HepG2 (cell line): ENCODE measurements around the gene DPP3. TPM values are rescaled to one million over a fixed set of nuclear protein-coding genes. Genes with fewer than 3 reads are reported as not detected.
A peak's percentile ranks its signal among the peaks of the same experiment; 100 is the strongest.

ENCODE experiments used
- ATAC-seq: fragments of 200-7000 bp; cut with Tn5 transposase; 3 replicates; pipeline ENCODE4 v1.9.1; 2020; ENCODE audit warnings: mild to moderate bottlenecking, moderate library complexity
- BruUV-seq: library from RNA; stranded (reverse); fragments of 400-500 nt; replicated peaks from 2 replicates; lab custom pipeline; 2021; lab: Mats Ljungman, UMichigan
- CTCF ChIA-PET: fragments of 300-600 bp; formaldehyde crosslinking; extraction: SDS; loops from one replicate; lab custom pipeline; 2021; ENCODE audit warnings: low total read pairs, inconsistent platforms, low intra/inter-chr PET ratio; lab: Yijun Ruan, JAX
- POLR2A ChIA-PET: fragments of 350-600 bp; sonication (Branson Sonifier 250); formaldehyde crosslinking; loops from one replicate; lab custom pipeline; 2020; ENCODE audit warnings: antibody characterized with exemption, inconsistent platforms; lab: Yijun Ruan, JAX
- DNase-seq: peaks from one replicate; pipeline ENCODE4 v3.0.0-alpha.2; 2015; ENCODE audit warnings: low spot score
- FAIRE-seq: peaks from 3 replicates; lab custom pipeline; 2011; peaks lifted over from hg19 to GRCh38; lab: Jason Lieb, UNC
- H2AFZ ChIP-seq: one replicate; pipeline ENCODE4 v1.6.1; 2011; ENCODE audit warnings: low read length, inconsistent platforms
- H3K27ac ChIP-seq: fragments of 300-600 bp; 3 replicates; pipeline ENCODE4 v1.8.0; 2011; ENCODE audit warnings: mixed run types, mild to moderate bottlenecking, mixed read lengths, low read length, inconsistent platforms; ENCODE audit not compliant: insufficient read depth; ENCODE audit errors: extremely low read length
- H3K27me3 ChIP-seq, 2 experiments: fragments of 200-600 bp in 1 of 2; 2 replicates in 1 of 2; 3 replicates in 1 of 2; pipeline versions ENCODE4 v1.6.0 to v1.8.0; 2011; ENCODE audit warnings: low read length in 2 of 2, mild to moderate bottlenecking in 2 of 2, moderate library complexity in 2 of 2, inconsistent platforms in 1 of 2; ENCODE audit not compliant: insufficient read depth in 2 of 2, control insufficient read depth in 1 of 2
- H3K36me3 ChIP-seq, 2 experiments: fragments of 200-600 bp in 1 of 2; replicated peaks in 1 of 2; 2 replicates in 1 of 2; 3 replicates in 1 of 2; pipeline versions ENCODE4 v1.5.1 to v1.8.0; 2011; ENCODE audit warnings: low read length in 2 of 2, inconsistent platforms in 1 of 2; ENCODE audit not compliant: insufficient read depth in 2 of 2, control insufficient read depth in 1 of 2
- H3K4me1 ChIP-seq: 2 replicates; pipeline ENCODE4 v1.5.1; 2012; ENCODE audit warnings: low read length, inconsistent platforms; ENCODE audit not compliant: insufficient read depth
- H3K4me2 ChIP-seq: 2 replicates; pipeline ENCODE4 v1.6.0; 2011; ENCODE audit warnings: low read depth, low read length, inconsistent platforms
- H3K4me3 ChIP-seq, 3 experiments: fragments of 200-600 bp in 1 of 3; sonication (generic), shearing (Covaris generic) in 1 of 3; replicated peaks in 1 of 3; 2 replicates each; pipeline ENCODE4 v1.5.1; 2011 to 2016; ENCODE audit warnings: low read length in 3 of 3, inconsistent platforms in 2 of 3, low read depth in 2 of 3, mild to moderate bottlenecking in 2 of 3, control low read depth in 1 of 3, mixed read lengths in 1 of 3; ENCODE audit not compliant: insufficient read depth in 1 of 3
- H3K79me2 ChIP-seq: one replicate; pipeline ENCODE4 v1.6.1; 2011; ENCODE audit warnings: low read length, inconsistent platforms; ENCODE audit not compliant: insufficient read depth
- H3K9ac ChIP-seq: 2 replicates; pipeline ENCODE4 v1.6.0; 2011; ENCODE audit warnings: mild to moderate bottlenecking, low read depth, low read length, inconsistent platforms; ENCODE audit not compliant: insufficient read depth
- H3K9me3 ChIP-seq: 2 replicates; pipeline ENCODE4 v1.5.1; 2012; ENCODE audit warnings: mild to moderate bottlenecking, low read length
- H4K20me1 ChIP-seq: 2 replicates; pipeline ENCODE4 v1.6.0; 2011; ENCODE audit warnings: inconsistent platforms, mild to moderate bottlenecking, low read length, moderate library complexity; ENCODE audit not compliant: insufficient read depth
- ARNT ChIP-seq: fragments of 450-650 bp; IDR thresholded peaks from 2 replicates; pipeline ENCODE4 v1.6.1; 2017
- ARNTL ChIP-seq: sonication (generic); formaldehyde crosslinking; IDR thresholded peaks from 2 replicates; pipeline ENCODE4 v1.4.0; 2020; ENCODE audit warnings: mild to moderate bottlenecking, missing genetic modification reagents
- CAMTA2 ChIP-seq: sonication (generic); formaldehyde crosslinking; IDR thresholded peaks from 2 replicates; pipeline ENCODE4 v1.4.0; 2020; ENCODE audit warnings: mild to moderate bottlenecking, missing genetic modification reagents, borderline replicate concordance
- GTF3A ChIP-seq: sonication (generic); formaldehyde crosslinking; conservative IDR thresholded peaks from 2 replicates; pipeline ENCODE4 v1.4.0; 2020; ENCODE audit warnings: mild to moderate bottlenecking, missing genetic modification reagents
- NONO ChIP-seq, 2 experiments: fragments of 450-650 bp in 1 of 2; sonication (generic) in 1 of 2; formaldehyde crosslinking in 1 of 2; IDR thresholded peaks in 1 of 2; conservative IDR thresholded peaks in 1 of 2; 2 replicates each; pipeline versions ENCODE4 v1.6.1 to v1.8.0; 2017 to 2022; ENCODE audit warnings: mild to moderate bottlenecking in 1 of 2, missing genetic modification reagents in 1 of 2, moderate library complexity in 1 of 2
- SP140L ChIP-seq: sonication (generic); formaldehyde crosslinking; IDR thresholded peaks from 2 replicates; pipeline ENCODE4 v1.4.0; 2020; ENCODE audit warnings: missing genetic modification reagents, borderline replicate concordance
- TBX3 ChIP-seq: fragments of 450-650 bp; IDR thresholded peaks from 2 replicates; pipeline ENCODE4 v1.6.1; 2017; ENCODE audit warnings: antibody characterized with exemption, mild to moderate bottlenecking, inconsistent platforms, borderline replicate concordance
- TP53 ChIP-seq: sonication (generic); formaldehyde crosslinking; conservative IDR thresholded peaks from 2 replicates; pipeline ENCODE4 v1.4.0; 2020; ENCODE audit warnings: missing genetic modification reagents
- ZEB1 ChIP-seq: IDR thresholded peaks from 2 replicates; pipeline ENCODE4 v1.6.1; 2012; ENCODE audit warnings: mild to moderate bottlenecking, low read depth, inconsistent platforms; ENCODE audit not compliant: insufficient replicate concordance
- ZNF17 ChIP-seq: sonication (generic); formaldehyde crosslinking; IDR thresholded peaks from 2 replicates; pipeline ENCODE4 v1.5.0; 2020; ENCODE audit warnings: mild to moderate bottlenecking, missing genetic modification reagents
- ZNF205 ChIP-seq: IDR thresholded peaks from 2 replicates; pipeline ENCODE4 v1.6.1; 2018; ENCODE audit warnings: missing biosample characterization, missing genetic modification reagents
- ZNF7 ChIP-seq: IDR thresholded peaks from 2 replicates; pipeline ENCODE4 v1.6.1; 2016; ENCODE audit warnings: missing biosample characterization, missing genetic modification reagents
- ZNF768 ChIP-seq: sonication (generic); formaldehyde crosslinking; IDR thresholded peaks from 2 replicates; pipeline ENCODE4 v1.4.0; 2020; ENCODE audit warnings: missing genetic modification reagents
- WGBS: methylation state at CpG from one replicate; pipeline ENCODE4 v1.1.6; 2017; ENCODE audit warnings: low lambda C conversion rate; 5-methylcytosine and 5-hydroxymethylcytosine counted together
- in situ Hi-C: cut with HindIII; loops from 2 replicates; pipeline ENCODE4 v1.10.0; 2017; ENCODE audit warnings: low pct_unique_long_range_greater_than_20kb; ENCODE audit not compliant: extremely low pct_ligation_motif_present
- intact Hi-C: fragments of 100-400 bp; cut with micrococcal nuclease; formaldehyde crosslinking; loops from one replicate; pipeline ENCODE4 v1.10.0; 2022; ENCODE audit not compliant: unreplicated experiment
- polyA plus RNA-seq, 8 experiments: library from polyadenylated mRNA; depleted of rRNA in 3 of 8; stranded (reverse) in 7 of 8; unstranded in 1 of 8; fragments of >200 nt; fragmentation: Illumina TruSeq in 4 of 8; extraction: Trizol in 4 of 8; gene quantifications; 2 replicates each; pipeline versions ENCODE4 v1.2.1 to v1.2.3, GENCODE V29; 2011 to 2016; ENCODE audit warnings: low read depth in 4 of 8, missing spikeins in 1 of 8, mixed read lengths in 1 of 8; ENCODE audit not compliant: insufficient read depth in 1 of 8
- total RNA-seq, 5 experiments: library from RNA; depleted of rRNA; stranded (reverse); fragments of >200 nt; fragmentation: Illumina TruSeq; extraction: Trizol; gene quantifications; 2 replicates each; pipeline ENCODE4 v1.2.3, GENCODE V29; 2016; ENCODE audit warnings: low read depth in 1 of 5
- TF ChIP-seq, protein P1 (sequence below): sonication (generic); formaldehyde crosslinking; IDR thresholded peaks from 2 replicates; pipeline ENCODE4 v1.5.0; 2020; ENCODE audit warnings: missing genetic modification reagents, mild to moderate bottlenecking, borderline replicate concordance
- TF ChIP-seq, protein P2 (sequence below): sonication (generic); formaldehyde crosslinking; IDR thresholded peaks from 2 replicates; pipeline ENCODE4 v1.8.0; 2022; ENCODE audit warnings: mild to moderate bottlenecking, missing genetic modification reagents; ENCODE audit not compliant: insufficient replicate concordance

The DPP3 gene
- total and polyA plus RNA-seq, 2 of the 13 experiments (the other 11 are each of a cell fraction or from before 2014, with no cell fraction given) = 38.4 to 59.8 TPM

DNA sequence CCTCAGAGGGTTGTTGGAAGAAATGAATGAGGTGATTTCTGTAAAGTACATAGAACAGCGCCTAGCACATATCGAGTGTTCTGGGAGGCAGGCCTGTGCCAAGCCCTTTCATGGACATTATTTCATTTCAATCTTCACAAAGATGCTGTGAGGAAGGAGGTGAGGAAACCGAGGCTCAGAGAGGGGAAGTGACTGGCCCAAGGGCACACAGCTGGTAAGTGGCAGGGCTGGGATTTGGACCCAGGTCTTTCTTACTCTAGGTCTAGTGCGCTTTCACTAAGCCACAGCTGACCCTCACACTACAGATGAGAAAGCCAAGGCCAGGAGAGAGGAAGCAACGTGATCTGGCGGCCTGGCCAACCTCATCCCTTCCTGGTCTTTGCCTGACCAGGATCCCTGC lies 11.5 kb upstream of the DPP3 start:
- WGBS = 97% methylated on average over 5 of the region's 6 CpGs
- peaks cover 0 to 2% of the 10 kb centered on the region in 2 experiments; a peak in 2 of 5 replicates for H3K36me3 ChIP-seq
- H4K20me1 ChIP-seq = no peaks in the 10 kb centered on the region; the same call in 1 of the 2 replicates
- H3K9me3 ChIP-seq = no peaks in the 10 kb centered on the region
- H3K9ac ChIP-seq = no peak overlapping the region
- ChIA-PET POLR2A (interaction anchor here (1.3 to 3.4 kb wide), 2 partner anchors 11 kb away, joined by 11 to 48 read pairs; partner anchors contain the start of gene DPP3), CTCF (no interaction called here)
- in situ Hi-C loops = no loop called here
- no peak for DNase-seq
- TF ChIP-seq ZNF768 (CRISPR knock-in tag) (peak; percentile 64; the same call in 1 of the 2 replicates), ARNTL (CRISPR knock-in tag) (no peak), ARNT (no peak), GTF3A (CRISPR knock-in tag) (no peak)
- no peak overlapping the region for H2AFZ ChIP-seq
- H3K4me2 ChIP-seq = no peak overlapping the region
- no peak overlapping the region for H3K4me3 ChIP-seq
- ATAC-seq = no peak
- intact Hi-C loops = no loop called here
- BruUV-seq = no TSS peak
- no peak overlapping the region for H3K27ac ChIP-seq
- peaks cover 26% of the 10 kb centered on the region for H3K4me1 ChIP-seq
- peaks cover 0 to 12% of the 10 kb centered on the region in 2 experiments; a peak in 3 of 5 replicates for H3K27me3 ChIP-seq
- no peak for FAIRE-seq
- no peaks in the 10 kb centered on the region for H3K79me2 ChIP-seq

DNA sequence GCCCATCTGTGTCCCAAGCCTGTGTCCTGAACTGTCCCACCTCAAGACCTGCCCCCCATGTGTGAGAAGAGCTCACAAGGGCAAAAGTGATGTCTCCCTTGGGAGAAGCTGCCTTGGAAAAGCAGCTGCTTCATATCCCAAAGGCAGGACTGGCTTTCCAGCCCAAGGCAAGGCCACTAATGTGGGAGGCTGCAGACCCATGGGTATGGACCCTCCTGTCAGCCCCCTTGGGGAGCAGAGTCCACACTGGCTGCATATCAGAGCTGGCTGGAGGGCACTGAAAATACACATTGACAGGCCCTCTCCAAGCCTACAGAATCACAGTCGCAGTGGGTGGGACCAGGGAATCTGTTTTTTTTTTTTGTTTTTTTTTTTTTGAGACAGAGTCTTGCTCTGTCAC lies 10.8 kb upstream of the DPP3 start:
- BruUV-seq = no TSS peak
- no peak overlapping the region for H3K4me2 ChIP-seq
- no peak for FAIRE-seq
- peaks cover 0 to 2% of the 10 kb centered on the region in 2 experiments; a peak in 3 of 5 replicates for H3K36me3 ChIP-seq
- no peak overlapping the region for H3K4me3 ChIP-seq
- no peaks in the 10 kb centered on the region; the same call in 1 of the 2 replicates for H4K20me1 ChIP-seq
- H3K4me1 ChIP-seq = peaks cover 26% of the 10 kb centered on the region
- intact Hi-C loops (no loop called here), in situ Hi-C loops (no loop called here)
- DNase-seq = no peak
- CTCF ChIA-PET = no interaction called here
- no peak for ATAC-seq
- H3K27ac ChIP-seq = no peak overlapping the region
- H2AFZ ChIP-seq = no peak overlapping the region
- H3K27me3 ChIP-seq = peaks cover 0 to 12% of the 10 kb centered on the region in 2 experiments; a peak in 3 of 5 replicates
- no peaks in the 10 kb centered on the region for H3K9me3 ChIP-seq
- 100% methylated on average over 1 of the region's 1 CpG for WGBS
- no peak overlapping the region for H3K9ac ChIP-seq
- no peaks in the 10 kb centered on the region for H3K79me2 ChIP-seq
- POLR2A ChIA-PET = interaction anchor here (1.3 kb wide), 1 partner anchor 11 kb away, joined by 11 read pairs; the partner anchor contains the start of gene DPP3
- TF ChIP-seq NONO (IDR thresholded peaks at IDR 0.05) (no peak), NONO (CRISPR knock-in tag; conservative IDR thresholded peaks at IDR 0.05) (no peak), TBX3 (no peak), SP140L (no peak), CAMTA2 (CRISPR knock-in tag) (no peak), ZNF7 (CRISPR knock-in tag) (no peak), TP53 (no peak), ZNF17 (CRISPR knock-in tag) (no peak), ZEB1 (no peak), ZNF205 (CRISPR knock-in tag) (no peak)
- TF ChIP-seq, protein P1, sequence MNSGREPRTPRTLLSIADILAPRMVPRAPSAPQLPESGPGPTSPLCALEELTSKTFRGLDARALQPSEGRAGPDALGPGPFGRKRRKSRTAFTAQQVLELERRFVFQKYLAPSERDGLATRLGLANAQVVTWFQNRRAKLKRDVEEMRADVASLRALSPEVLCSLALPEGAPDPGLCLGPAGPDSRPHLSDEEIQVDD (CRISPR knock-in tag) = no peak
- TF ChIP-seq, protein P2, sequence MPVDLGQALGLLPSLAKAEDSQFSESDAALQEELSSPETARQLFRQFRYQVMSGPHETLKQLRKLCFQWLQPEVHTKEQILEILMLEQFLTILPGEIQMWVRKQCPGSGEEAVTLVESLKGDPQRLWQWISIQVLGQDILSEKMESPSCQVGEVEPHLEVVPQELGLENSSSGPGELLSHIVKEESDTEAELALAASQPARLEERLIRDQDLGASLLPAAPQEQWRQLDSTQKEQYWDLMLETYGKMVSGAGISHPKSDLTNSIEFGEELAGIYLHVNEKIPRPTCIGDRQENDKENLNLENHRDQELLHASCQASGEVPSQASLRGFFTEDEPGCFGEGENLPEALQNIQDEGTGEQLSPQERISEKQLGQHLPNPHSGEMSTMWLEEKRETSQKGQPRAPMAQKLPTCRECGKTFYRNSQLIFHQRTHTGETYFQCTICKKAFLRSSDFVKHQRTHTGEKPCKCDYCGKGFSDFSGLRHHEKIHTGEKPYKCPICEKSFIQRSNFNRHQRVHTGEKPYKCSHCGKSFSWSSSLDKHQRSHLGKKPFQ = no peak
